Activated T-helper 1 cell treated with anti-CD3 and anti-CD28 coated beads, Interleukin-12 subunit alpha, Interleukin-12 subunit beta, Interleukin-2, Interleukin-4 antibody, amounts not matched to agents 30 ng/mL and 10 ng/mL and 1 ng/mL, durations not matched to agents 14 hours and 24 hours and 36 hours (primary cell): ENCODE results near the gene HNRNPU. TPM values are rescaled to one million over a fixed set of nuclear protein-coding genes. Genes with fewer than 3 reads are reported as not detected.
A peak's percentile ranks its signal among the peaks of the same experiment; 100 is the strongest.

Source experiments
- DNase-seq: peaks from one replicate; pipeline ENCODE4 v3.0.0; 2021; ENCODE audit warnings: low spot score
- H3K27ac Mint-ChIP-seq: one replicate; pipeline ENCODE4 v1.8.0; 2021; ENCODE audit warnings: mild to moderate bottlenecking, mixed read lengths
- H3K27me3 Mint-ChIP-seq: one replicate; pipeline ENCODE4 v1.8.0; 2022; ENCODE audit warnings: mild to moderate bottlenecking, moderate library complexity, mixed read lengths; ENCODE audit not compliant: insufficient read depth
- H3K36me3 Mint-ChIP-seq: one replicate; pipeline ENCODE4 v1.8.0; 2021; ENCODE audit warnings: low read depth, mixed read lengths
- H3K4me1 Mint-ChIP-seq: one replicate; pipeline ENCODE4 v1.8.0; 2021; ENCODE audit warnings: low read depth, mixed read lengths
- H3K4me3 Mint-ChIP-seq: one replicate; pipeline ENCODE4 v1.8.0; 2021; ENCODE audit warnings: mild to moderate bottlenecking, moderate library complexity, mixed read lengths
- H3K9me3 Mint-ChIP-seq: one replicate; pipeline ENCODE4 v1.8.0; 2021; ENCODE audit warnings: mixed read lengths
- intact Hi-C: fragments of 100-400 bp; cut with micrococcal nuclease; formaldehyde crosslinking; loops from one replicate; pipeline ENCODE4 v1.15.1; 2024
- total RNA-seq: library from RNA; stranded (reverse); gene quantifications from 2 replicates; pipeline ENCODE4 v1.2.3, GENCODE V29; 2022

HNRNPU gene
- 566 and 573 TPM in 2 replicates for total RNA-seq

- DNase-seq: peak; percentile 97
- Mint-ChIP-seq H3K4me1 (peaks cover 41% of the 10 kb centered on the region), H3K27ac (peak within 1 kb of the TSS; percentile 95), H3K9me3 (no peaks in the 10 kb centered on the region), H3K36me3 (peaks cover 29% of the 10 kb centered on the region), H3K27me3 (no peaks in the 10 kb centered on the region), H3K4me3 (peak within 1 kb of the TSS; percentile 87)
- intact Hi-C loops: loop anchor here (1.0 to 10.0 kb wide), 12 partner anchors 29 to 1858 kb away; partner anchors contain the start of genes CEP170, CNST, COX20 and KIF26B
Observed at GRCh38 chr1:244864253-244865027, at the start of gene HNRNPU. Gene HNRNPU, minus strand, starts transcription at chr1:244864543. Its CDS starts 236 bp downstream, at chr1:244864307.

- intact Hi-C loops: no loop called here
- Mint-ChIP-seq H3K4me1 (peaks cover 5% of the 10 kb centered on the region), H3K4me3 (no peak overlapping the region), H3K27me3 (peaks cover 14% of the 10 kb centered on the region), H3K27ac (no peak overlapping the region), H3K9me3 (no peaks in the 10 kb centered on the region), H3K36me3 (no peaks in the 10 kb centered on the region)
- no peak for DNase-seq
Observed at GRCh38 chr1:244913806-244914205, 49.5 kb upstream of the HNRNPU start.

GRCh38 chr1:244904119-244904518, 39.8 kb upstream of the HNRNPU start:
- no peak overlapping the region for H3K4me3 Mint-ChIP-seq

GRCh38 chr1:244901400-244902015, 37.2 kb upstream of the HNRNPU start:
- Mint-ChIP-seq H3K27me3 (no peaks in the 10 kb centered on the region), H3K27ac (no peak overlapping the region), H3K36me3 (no peaks in the 10 kb centered on the region), H3K4me1 (no peaks in the 10 kb centered on the region), H3K4me3 (no peak overlapping the region), H3K9me3 (no peaks in the 10 kb centered on the region)
- intact Hi-C loops: no loop called here
- no peak for DNase-seq

More at GRCh38 chr1:244904119-244904518, 39.8 kb upstream of the HNRNPU start:
- DNase-seq: no peak
- H3K27ac Mint-ChIP-seq: no peak overlapping the region
- H3K36me3 Mint-ChIP-seq: no peaks in the 10 kb centered on the region
- no peaks in the 10 kb centered on the region for H3K4me1 Mint-ChIP-seq
- no peaks in the 10 kb centered on the region for H3K27me3 Mint-ChIP-seq
- intact Hi-C loops: no loop called here
- H3K9me3 Mint-ChIP-seq: no peaks in the 10 kb centered on the region

- Mint-ChIP-seq H3K27me3 (no peaks in the 10 kb centered on the region), H3K36me3 (no peaks in the 10 kb centered on the region), H3K4me3 (no peak overlapping the region), H3K27ac (no peak overlapping the region), H3K4me1 (no peaks in the 10 kb centered on the region), H3K9me3 (no peaks in the 10 kb centered on the region)
- DNase-seq: no peak
- intact Hi-C loops: no loop called here
Observed at GRCh38 chr1:244897476-244898254, 33.3 kb upstream of the HNRNPU start.

- intact Hi-C loops: no loop called here
- H3K36me3 Mint-ChIP-seq: no peaks in the 10 kb centered on the region
- H3K4me3 Mint-ChIP-seq: no peak overlapping the region
- no peak for DNase-seq
- H3K27me3 Mint-ChIP-seq: no peaks in the 10 kb centered on the region
- H3K27ac Mint-ChIP-seq: no peak overlapping the region
- no peaks in the 10 kb centered on the region for H3K9me3 Mint-ChIP-seq
- H3K4me1 Mint-ChIP-seq: no peaks in the 10 kb centered on the region
Observed at GRCh38 chr1:244896550-244896949, 32.2 kb upstream of the HNRNPU start.

- Mint-ChIP-seq H3K9me3 (no peaks in the 10 kb centered on the region), H3K36me3 (no peaks in the 10 kb centered on the region), H3K27me3 (no peaks in the 10 kb centered on the region), H3K4me1 (no peaks in the 10 kb centered on the region), H3K4me3 (no peak overlapping the region), H3K27ac (no peak overlapping the region)
- intact Hi-C loops: no loop called here
- DNase-seq: no peak
Observed at GRCh38 chr1:244893836-244894235, 29.5 kb upstream of the HNRNPU start.

GRCh38 chr1:244887281-244887680, 22.9 kb upstream of the HNRNPU start:
- DNase-seq: no peak
- no peak overlapping the region for H3K27ac Mint-ChIP-seq
- no peak overlapping the region for H3K4me3 Mint-ChIP-seq
- no peaks in the 10 kb centered on the region for H3K36me3 Mint-ChIP-seq
- no peaks in the 10 kb centered on the region for H3K4me1 Mint-ChIP-seq
- no peaks in the 10 kb centered on the region for H3K9me3 Mint-ChIP-seq
- H3K27me3 Mint-ChIP-seq: peaks cover 5% of the 10 kb centered on the region
- intact Hi-C loops: no loop called here

GRCh38 chr1:244881552-244882280, 17.4 kb upstream of the HNRNPU start:
- intact Hi-C loops: no loop called here
- no peaks in the 10 kb centered on the region for H3K4me1 Mint-ChIP-seq
- DNase-seq: no peak
- no peak overlapping the region for H3K4me3 Mint-ChIP-seq
- no peaks in the 10 kb centered on the region for H3K36me3 Mint-ChIP-seq
- no peak overlapping the region for H3K27ac Mint-ChIP-seq
- peaks cover 5% of the 10 kb centered on the region for H3K27me3 Mint-ChIP-seq
- no peaks in the 10 kb centered on the region for H3K9me3 Mint-ChIP-seq

GRCh38 chr1:244878681-244879080, 14.3 kb upstream of the HNRNPU start:
- Mint-ChIP-seq H3K36me3 (no peaks in the 10 kb centered on the region), H3K27me3 (peaks cover 2% of the 10 kb centered on the region), H3K9me3 (no peaks in the 10 kb centered on the region), H3K4me1 (no peaks in the 10 kb centered on the region), H3K27ac (no peak overlapping the region), H3K4me3 (no peak overlapping the region)
- DNase-seq: no peak
- intact Hi-C loops: no loop called here

- Mint-ChIP-seq H3K27ac (no peak overlapping the region), H3K27me3 (peaks cover 2% of the 10 kb centered on the region), H3K9me3 (no peaks in the 10 kb centered on the region), H3K4me1 (no peaks in the 10 kb centered on the region), H3K4me3 (no peak overlapping the region), H3K36me3 (no peaks in the 10 kb centered on the region)
- intact Hi-C loops: no loop called here
- DNase-seq: no peak
Observed at GRCh38 chr1:244876228-244876910, 12.0 kb upstream of the HNRNPU start.

GRCh38 chr1:244874974-244875579, 10.7 kb upstream of the HNRNPU start:
- H3K27me3 Mint-ChIP-seq: peaks cover 2% of the 10 kb centered on the region
- intact Hi-C loops: no loop called here
- H3K4me1 Mint-ChIP-seq: no peaks in the 10 kb centered on the region
- H3K27ac Mint-ChIP-seq: no peak overlapping the region
- H3K4me3 Mint-ChIP-seq: no peak overlapping the region
- no peak for DNase-seq
- no peaks in the 10 kb centered on the region for H3K36me3 Mint-ChIP-seq
- H3K9me3 Mint-ChIP-seq: no peaks in the 10 kb centered on the region
